ENCODE data around the gene RELB. TPM values are rescaled to one million over a fixed set of nuclear protein-coding genes. Genes with fewer than 3 reads are reported as not detected.

Gene RELB
- total RNA-seq, 2 donors from 2014 or later, result 11.0 to 13.0 TPM

DNA sequence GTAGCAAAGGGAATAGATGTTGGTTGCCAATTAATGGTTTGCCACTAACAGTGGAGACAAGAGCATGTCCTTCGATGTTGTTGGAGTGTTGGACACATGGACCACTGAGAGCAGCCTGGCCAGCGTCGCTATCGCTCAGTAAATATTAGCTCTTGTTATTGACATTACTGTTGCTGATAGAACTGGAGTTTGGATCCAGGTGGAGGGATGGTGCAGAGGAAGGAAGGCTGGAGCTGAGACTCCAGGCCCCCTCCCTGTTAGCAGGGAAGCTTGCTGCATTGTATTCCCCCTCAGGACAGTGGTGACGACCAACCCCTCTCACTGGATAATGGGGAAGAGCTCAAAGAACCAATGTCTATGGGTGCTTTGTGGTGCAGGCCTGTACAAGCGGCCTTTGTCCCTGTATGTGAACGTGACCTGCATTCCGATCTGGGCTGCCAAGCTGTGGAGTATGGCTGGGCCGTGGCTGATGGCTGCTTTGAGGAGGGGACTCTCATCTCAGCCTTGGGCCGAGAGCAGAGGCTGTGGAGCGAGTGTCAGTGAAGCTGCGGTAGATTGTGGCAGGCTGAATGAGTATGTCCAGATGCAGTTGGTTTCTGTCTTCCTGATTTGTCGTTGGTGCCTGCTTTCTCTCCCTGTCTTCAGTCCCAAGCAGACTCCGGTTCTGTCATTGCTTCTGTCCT, 44.5 kb downstream of the RELB start:
- intact Hi-C loops (cut with DNase I), result no loop called here
- DNase-seq (ENCODE audit: low spot score), result no peak
- no peaks in the 10 kb centered on the region for H3K9me3 ChIP-seq
- H3K4me3 ChIP-seq, result no peak overlapping the region
- peaks cover 9% of the 10 kb centered on the region for H3K4me1 ChIP-seq (replicated peaks)
- WGBS, result 62% methylated on average over 14 of the region's 14 CpGs
- no peak overlapping the region for H3K27ac ChIP-seq
- no peaks in the 10 kb centered on the region for H3K27me3 ChIP-seq (replicated peaks; ENCODE audit: insufficient read depth)
- H3K36me3 ChIP-seq, result no peaks in the 10 kb centered on the region
- peak; percentile 34 for TF ChIP-seq POLR2AphosphoS5 (IDR thresholded peaks at IDR 0.05)
- no peak for TF ChIP-seq POLR2A (IDR thresholded peaks at IDR 0.05)
- TF ChIP-seq, protein P1, sequence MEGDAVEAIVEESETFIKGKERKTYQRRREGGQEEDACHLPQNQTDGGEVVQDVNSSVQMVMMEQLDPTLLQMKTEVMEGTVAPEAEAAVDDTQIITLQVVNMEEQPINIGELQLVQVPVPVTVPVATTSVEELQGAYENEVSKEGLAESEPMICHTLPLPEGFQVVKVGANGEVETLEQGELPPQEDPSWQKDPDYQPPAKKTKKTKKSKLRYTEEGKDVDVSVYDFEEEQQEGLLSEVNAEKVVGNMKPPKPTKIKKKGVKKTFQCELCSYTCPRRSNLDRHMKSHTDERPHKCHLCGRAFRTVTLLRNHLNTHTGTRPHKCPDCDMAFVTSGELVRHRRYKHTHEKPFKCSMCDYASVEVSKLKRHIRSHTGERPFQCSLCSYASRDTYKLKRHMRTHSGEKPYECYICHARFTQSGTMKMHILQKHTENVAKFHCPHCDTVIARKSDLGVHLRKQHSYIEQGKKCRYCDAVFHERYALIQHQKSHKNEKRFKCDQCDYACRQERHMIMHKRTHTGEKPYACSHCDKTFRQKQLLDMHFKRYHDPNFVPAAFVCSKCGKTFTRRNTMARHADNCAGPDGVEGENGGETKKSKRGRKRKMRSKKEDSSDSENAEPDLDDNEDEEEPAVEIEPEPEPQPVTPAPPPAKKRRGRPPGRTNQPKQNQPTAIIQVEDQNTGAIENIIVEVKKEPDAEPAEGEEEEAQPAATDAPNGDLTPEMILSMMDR (IDR thresholded peaks at IDR 0.05), result no peak

DNA sequence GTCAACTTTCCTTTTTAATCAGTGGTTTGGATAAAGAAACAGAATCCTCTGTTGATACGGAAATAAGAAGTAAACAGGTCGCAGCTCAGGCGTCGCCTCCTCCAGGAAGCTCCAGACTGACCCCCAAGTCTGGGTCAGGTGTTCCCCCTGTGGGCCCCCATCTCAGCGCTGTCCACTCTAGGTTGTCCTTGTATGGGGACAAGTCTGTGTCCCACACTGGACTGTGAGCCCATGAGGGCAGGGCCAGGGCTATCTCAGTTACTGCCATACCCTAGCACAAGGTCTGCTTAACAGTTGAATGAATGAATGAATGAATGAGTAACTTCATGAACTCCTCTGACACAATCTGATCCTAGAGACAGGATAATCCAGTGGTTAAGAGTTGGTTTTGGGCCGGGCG, 45.1 kb downstream of the RELB start:
- Histone ChIP-seq H3K4me3 (no peak overlapping the region), H3K4me1 (replicated peaks) (peaks cover 5% of the 10 kb centered on the region), H3K36me3 (no peaks in the 10 kb centered on the region), H3K27ac (no peak overlapping the region), H3K9me3 (no peaks in the 10 kb centered on the region), H3K27me3 (replicated peaks; ENCODE audit: insufficient read depth) (no peaks in the 10 kb centered on the region)
- 91% methylated on average over 7 of the region's 7 CpGs for WGBS
- no peak for DNase-seq (ENCODE audit: low spot score)
- TF ChIP-seq, protein P1 (IDR thresholded peaks at IDR 0.05), result no peak
- no peak for TF ChIP-seq POLR2A (IDR thresholded peaks at IDR 0.05)
- TF ChIP-seq POLR2AphosphoS5 (IDR thresholded peaks at IDR 0.05), result no peak
- intact Hi-C loops (cut with DNase I), result no loop called here

DNA sequence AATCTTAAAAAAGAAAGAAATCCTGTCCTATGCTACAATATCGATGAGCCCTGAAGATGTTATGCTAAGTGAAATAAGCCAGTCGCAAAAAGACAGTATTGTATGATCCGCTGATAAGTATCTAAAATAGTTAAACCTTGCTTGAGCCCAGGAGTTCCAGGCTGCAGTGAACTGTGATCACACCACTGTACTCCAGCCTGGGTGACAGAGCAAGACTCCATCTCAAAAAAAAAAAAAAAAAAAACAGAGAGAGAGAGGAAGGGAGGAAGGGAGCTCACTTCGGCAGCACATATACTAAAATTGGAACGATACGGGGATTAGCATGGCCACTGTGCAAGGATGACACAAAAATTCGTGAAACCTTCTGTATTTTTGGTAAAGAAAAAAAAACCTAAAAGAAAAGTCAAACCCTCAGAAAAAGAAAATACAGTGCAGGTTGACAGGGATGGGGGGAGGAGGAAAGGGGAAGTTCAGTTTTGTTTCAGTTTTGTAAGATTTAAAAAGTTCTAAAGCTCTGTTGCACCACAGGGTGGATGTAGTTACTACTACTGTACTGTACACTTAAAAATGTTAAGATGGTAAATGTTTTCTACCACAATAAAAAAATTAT, 46.0 kb downstream of the RELB start:
- DNase-seq (ENCODE audit: low spot score), result no peak

DNA sequence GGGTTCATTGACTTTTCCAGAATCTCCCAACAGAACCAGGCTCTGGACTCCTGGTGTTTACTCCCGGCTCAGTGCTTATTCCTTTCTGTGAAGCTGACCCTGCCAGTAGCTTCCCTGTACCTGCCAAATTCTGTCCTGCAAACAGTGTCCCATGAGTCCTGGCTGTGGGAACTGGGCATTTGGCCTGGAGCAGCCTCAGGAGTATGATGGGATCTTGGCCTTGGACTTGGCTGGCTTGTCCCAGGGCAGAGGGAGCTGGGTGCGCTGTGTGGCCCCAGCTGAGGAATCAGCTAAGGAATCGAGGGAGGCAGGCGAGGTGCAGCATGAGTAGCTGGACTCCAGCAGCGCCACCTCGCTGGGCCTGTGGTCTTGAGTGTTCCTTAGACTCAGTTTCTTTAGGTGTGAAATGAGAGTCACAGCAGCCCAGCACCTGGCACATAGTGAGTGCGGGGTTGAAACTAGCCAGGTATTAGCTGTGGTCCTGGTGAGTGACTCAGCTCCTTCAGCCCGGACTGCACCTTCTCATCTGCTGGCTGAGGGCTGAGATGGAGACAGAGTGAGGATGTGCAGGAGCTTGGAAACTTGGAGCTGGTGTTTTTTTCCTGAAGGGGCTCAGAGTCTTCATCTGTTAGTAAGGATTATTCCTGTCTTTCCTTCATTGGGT, 47.9 kb downstream of the RELB start:
- no peak for DNase-seq (ENCODE audit: low spot score)
- no peaks in the 10 kb centered on the region for H3K27me3 ChIP-seq (replicated peaks; ENCODE audit: insufficient read depth)
- intact Hi-C loops (cut with DNase I), result no loop called here
- no peaks in the 10 kb centered on the region for H3K9me3 ChIP-seq
- 75% methylated on average over 8 of the region's 8 CpGs for WGBS
- H3K36me3 ChIP-seq, result peaks cover 0 to 6% of the 10 kb centered on the region in 2 donors
- H3K27ac ChIP-seq, result no peak overlapping the region
- peaks cover 5% of the 10 kb centered on the region for H3K4me1 ChIP-seq (replicated peaks)
- no peak overlapping the region for H3K4me3 ChIP-seq
- TF ChIP-seq POLR2AphosphoS5 (IDR thresholded peaks at IDR 0.05) (no peak), POLR2A (IDR thresholded peaks at IDR 0.05) (no peak)
- TF ChIP-seq, protein P1 (IDR thresholded peaks at IDR 0.05), result no peak

More for the DNA sequence above, 46.0 kb downstream of the RELB start:
- no peak overlapping the region for H3K27ac ChIP-seq
- no peaks in the 10 kb centered on the region for H3K36me3 ChIP-seq
- 77% methylated on average over 7 of the region's 7 CpGs for WGBS
- TF ChIP-seq POLR2A (IDR thresholded peaks at IDR 0.05) (no peak), POLR2AphosphoS5 (IDR thresholded peaks at IDR 0.05) (no peak)
- TF ChIP-seq, protein P1 (IDR thresholded peaks at IDR 0.05), result no peak
- H3K27me3 ChIP-seq (replicated peaks; ENCODE audit: insufficient read depth), result no peaks in the 10 kb centered on the region
- peaks cover 5% of the 10 kb centered on the region for H3K4me1 ChIP-seq (replicated peaks)
- H3K9me3 ChIP-seq, result no peaks in the 10 kb centered on the region
- intact Hi-C loops (cut with DNase I), result no loop called here
- H3K4me3 ChIP-seq, result no peak overlapping the region

Data from prostate gland (tissue), 2 donors.